ENCODE results near the gene SYMPK.

- TF ChIP-seq CTCF (IDR thresholded peaks at IDR 0.05; ENCODE audit: borderline replicate concordance, extremely low read depth, low read length, poor library complexity, severe bottlenecking) = no peak
- TF ChIP-seq EZH2 (IDR thresholded peaks at IDR 0.05; ENCODE audit: borderline replicate concordance, low read depth, low read length, severe bottlenecking) = no peak
These were observed 42.1 kb upstream of the SYMPK start for GRCh38 chr19:45905011-45905410.
